Peyer's patch (tissue), 4 donors: Measurements from ENCODE around the gene XYLT1.

Experiments
- POLR2A ChIP-seq, 2 donors: fragments of 450-650 bp; IDR thresholded peaks; one replicate each; pipeline ENCODE4 v1.5.1; 2017; ENCODE audit warnings: antibody characterized with exemption in 2 of 2, mild to moderate bottlenecking in 2 of 2, moderate library complexity in 2 of 2
- TF ChIP-seq, protein P1 (sequence below), 6 experiments: fragments of 450-650 bp in 4 of 6; fragments of 200-600 bp in 2 of 6; sonication (generic) in 1 of 6; IDR thresholded peaks; one replicate each; pipeline ENCODE4 v1.5.1; 2017 to 2019; ENCODE audit warnings: antibody characterized with exemption in 6 of 6, mild to moderate bottlenecking in 3 of 6, moderate library complexity in 1 of 6

DNA sequence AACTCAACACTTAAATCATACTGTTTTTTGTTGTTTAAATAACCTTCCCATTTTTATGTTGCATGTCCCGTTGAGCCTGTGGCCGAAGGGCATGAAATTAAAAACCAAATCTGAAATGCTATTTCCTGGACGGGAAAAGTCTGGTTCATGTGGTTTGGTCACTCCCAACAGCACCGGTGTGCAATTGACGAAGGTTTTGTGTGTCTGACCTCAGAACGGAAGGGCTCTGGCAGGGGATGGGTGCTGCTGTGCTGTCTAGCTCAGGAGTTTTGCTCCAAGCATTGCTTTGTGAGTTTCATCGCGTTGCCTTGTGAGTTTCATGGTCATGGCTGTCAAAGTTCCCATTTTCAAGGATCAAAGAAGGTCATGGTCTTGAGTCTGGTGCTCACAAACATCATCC lies 363.3 kb downstream of the XYLT1 start:
- TF ChIP-seq POLR2A (IDR thresholded peaks at IDR 0.05) = no peak
- TF ChIP-seq, protein P1, sequence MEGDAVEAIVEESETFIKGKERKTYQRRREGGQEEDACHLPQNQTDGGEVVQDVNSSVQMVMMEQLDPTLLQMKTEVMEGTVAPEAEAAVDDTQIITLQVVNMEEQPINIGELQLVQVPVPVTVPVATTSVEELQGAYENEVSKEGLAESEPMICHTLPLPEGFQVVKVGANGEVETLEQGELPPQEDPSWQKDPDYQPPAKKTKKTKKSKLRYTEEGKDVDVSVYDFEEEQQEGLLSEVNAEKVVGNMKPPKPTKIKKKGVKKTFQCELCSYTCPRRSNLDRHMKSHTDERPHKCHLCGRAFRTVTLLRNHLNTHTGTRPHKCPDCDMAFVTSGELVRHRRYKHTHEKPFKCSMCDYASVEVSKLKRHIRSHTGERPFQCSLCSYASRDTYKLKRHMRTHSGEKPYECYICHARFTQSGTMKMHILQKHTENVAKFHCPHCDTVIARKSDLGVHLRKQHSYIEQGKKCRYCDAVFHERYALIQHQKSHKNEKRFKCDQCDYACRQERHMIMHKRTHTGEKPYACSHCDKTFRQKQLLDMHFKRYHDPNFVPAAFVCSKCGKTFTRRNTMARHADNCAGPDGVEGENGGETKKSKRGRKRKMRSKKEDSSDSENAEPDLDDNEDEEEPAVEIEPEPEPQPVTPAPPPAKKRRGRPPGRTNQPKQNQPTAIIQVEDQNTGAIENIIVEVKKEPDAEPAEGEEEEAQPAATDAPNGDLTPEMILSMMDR (IDR thresholded peaks at IDR 0.05) = no peak
